ENCODE results near the gene CMC1. TPM values are rescaled to one million over a fixed set of nuclear protein-coding genes. Genes with fewer than 3 reads are reported as not detected.
"Not testable (repeated sequence)": the region's sequence is repeated elsewhere in the genome, so short reads cannot be mapped to it uniquely, and the experiment has no call there.

The CMC1 gene
- total RNA-seq, 1 experiment from 2014 or later = 18.0 TPM

- no peak overlapping the region for H3K4me3 ChIP-seq
- H3K27me3 ChIP-seq = no peaks in the 10 kb centered on the region
- DNase-seq = no peak
- H3K9me3 ChIP-seq = no peaks in the 10 kb centered on the region
- no peaks in the 10 kb centered on the region for H3K36me3 ChIP-seq
These were observed 7.0 kb upstream of the CMC1 start for GRCh38 chr3:28234454-28234853.

GRCh38 chr3:28239108-28239507 is 2.3 kb upstream of the CMC1 start:
- no peaks in the 10 kb centered on the region for H3K27me3 ChIP-seq
- H3K9me3 ChIP-seq = no peaks in the 10 kb centered on the region
- DNase-seq = no peak
- H3K4me3 ChIP-seq = no peak overlapping the region
- H3K36me3 ChIP-seq = no peaks in the 10 kb centered on the region

GRCh38 chr3:28240441-28240840 is 978 bp upstream of the CMC1 start:
- no peak for DNase-seq
- no peak overlapping the region for H3K4me3 ChIP-seq
- H3K27me3 ChIP-seq = no peaks in the 10 kb centered on the region
- H3K36me3 ChIP-seq = no peaks in the 10 kb centered on the region
- no peaks in the 10 kb centered on the region for H3K9me3 ChIP-seq

GRCh38 chr3:28242519-28242918 is 1.1 kb downstream of the CMC1 start:
- no peaks in the 10 kb centered on the region for H3K9me3 ChIP-seq
- H3K27me3 ChIP-seq = no peaks in the 10 kb centered on the region
- peak overlapping the region; percentile 91 for H3K4me3 ChIP-seq
- no peak for DNase-seq
- H3K36me3 ChIP-seq = no peaks in the 10 kb centered on the region

- Histone ChIP-seq H3K4me3 (no peak overlapping the region), H3K9me3 (no peaks in the 10 kb centered on the region), H3K27me3 (no peaks in the 10 kb centered on the region), H3K36me3 (no peaks in the 10 kb centered on the region)
- DNase-seq = no peak
These were observed 2.1 kb downstream of the CMC1 start for GRCh38 chr3:28243424-28244106.

GRCh38 chr3:28244491-28244890 is 3.1 kb downstream of the CMC1 start:
- no peak overlapping the region for H3K4me3 ChIP-seq
- H3K9me3 ChIP-seq = no peaks in the 10 kb centered on the region
- no peaks in the 10 kb centered on the region for H3K27me3 ChIP-seq
- no peak for DNase-seq
- no peaks in the 10 kb centered on the region for H3K36me3 ChIP-seq

GRCh38 chr3:28247286-28247685 is 5.9 kb downstream of the CMC1 start:
- Histone ChIP-seq H3K9me3 (no peaks in the 10 kb centered on the region), H3K36me3 (no peaks in the 10 kb centered on the region), H3K27me3 (no peaks in the 10 kb centered on the region), H3K4me3 (no peak overlapping the region)
- DNase-seq = no peak

GRCh38 chr3:28250999-28251398 is 9.6 kb downstream of the CMC1 start:
- Histone ChIP-seq H3K27me3 (no peaks in the 10 kb centered on the region), H3K36me3 (no peaks in the 10 kb centered on the region), H3K9me3 (no peaks in the 10 kb centered on the region), H3K4me3 (no peak overlapping the region)
- DNase-seq = no peak

GRCh38 chr3:28252001-28252431 is 10.6 kb downstream of the CMC1 start:
- no peak overlapping the region for H3K4me3 ChIP-seq
- DNase-seq = no peak
- no peaks in the 10 kb centered on the region for H3K36me3 ChIP-seq
- no peaks in the 10 kb centered on the region for H3K9me3 ChIP-seq
- H3K27me3 ChIP-seq = no peaks in the 10 kb centered on the region

- no peak overlapping the region for H3K4me3 ChIP-seq
- no peaks in the 10 kb centered on the region for H3K36me3 ChIP-seq
- no peaks in the 10 kb centered on the region for H3K9me3 ChIP-seq
- DNase-seq = no peak
- H3K27me3 ChIP-seq = no peaks in the 10 kb centered on the region
These were observed 11.8 kb downstream of the CMC1 start for GRCh38 chr3:28253040-28253715.

GRCh38 chr3:28262001-28262400 is 20.6 kb downstream of the CMC1 start:
- Histone ChIP-seq H3K36me3 (no peaks in the 10 kb centered on the region), H3K4me3 (no peak overlapping the region), H3K9me3 (no peaks in the 10 kb centered on the region), H3K27me3 (no peaks in the 10 kb centered on the region)
- DNase-seq = no peak

- no peaks in the 10 kb centered on the region for H3K9me3 ChIP-seq
- no peaks in the 10 kb centered on the region for H3K36me3 ChIP-seq
- H3K4me3 ChIP-seq = no peak overlapping the region
- no peak for DNase-seq
- no peaks in the 10 kb centered on the region for H3K27me3 ChIP-seq
These were observed 24.2 kb downstream of the CMC1 start for GRCh38 chr3:28265641-28266040.

GRCh38 chr3:28267984-28268849 is 26.8 kb downstream of the CMC1 start:
- no peaks in the 10 kb centered on the region for H3K36me3 ChIP-seq
- DNase-seq = no peak
- H3K4me3 ChIP-seq = no peak overlapping the region
- H3K27me3 ChIP-seq = no peaks in the 10 kb centered on the region
- H3K9me3 ChIP-seq = 0 out of 2 replicates have a peak, but pooled peaks cover 1% of the 10 kb centered on the region

- Histone ChIP-seq H3K4me3 (no peak overlapping the region), H3K36me3 (no peaks in the 10 kb centered on the region), H3K9me3 (0 out of 2 replicates have a peak, but pooled peaks cover 2% of the 10 kb centered on the region), H3K27me3 (no peaks in the 10 kb centered on the region)
- DNase-seq = no peak
These were observed 27.6 kb downstream of the CMC1 start for GRCh38 chr3:28268989-28269388.

- not testable (repeated sequence) for H3K27me3 ChIP-seq, H3K9me3 ChIP-seq, DNase-seq, H3K36me3 ChIP-seq, H3K4me3 ChIP-seq
These were observed 28.5 kb downstream of the CMC1 start for GRCh38 chr3:28269884-28270283.

GRCh38 chr3:28273837-28274236 is 32.4 kb downstream of the CMC1 start:
- Histone ChIP-seq H3K27me3 (no peaks in the 10 kb centered on the region), H3K9me3 (0 out of 2 replicates have a peak, but pooled peaks cover 2% of the 10 kb centered on the region), H3K36me3 (no peaks in the 10 kb centered on the region), H3K4me3 (no peak overlapping the region)
- no peak for DNase-seq

- no peak for DNase-seq
- no peaks in the 10 kb centered on the region for H3K9me3 ChIP-seq
- no peak overlapping the region for H3K4me3 ChIP-seq
- no peaks in the 10 kb centered on the region for H3K27me3 ChIP-seq
- no peaks in the 10 kb centered on the region for H3K36me3 ChIP-seq
These were observed 37.5 kb downstream of the CMC1 start for GRCh38 chr3:28278918-28279317.

Data from MG63 (cell line).